Measurements from ENCODE around the gene MLEC.

DNA sequence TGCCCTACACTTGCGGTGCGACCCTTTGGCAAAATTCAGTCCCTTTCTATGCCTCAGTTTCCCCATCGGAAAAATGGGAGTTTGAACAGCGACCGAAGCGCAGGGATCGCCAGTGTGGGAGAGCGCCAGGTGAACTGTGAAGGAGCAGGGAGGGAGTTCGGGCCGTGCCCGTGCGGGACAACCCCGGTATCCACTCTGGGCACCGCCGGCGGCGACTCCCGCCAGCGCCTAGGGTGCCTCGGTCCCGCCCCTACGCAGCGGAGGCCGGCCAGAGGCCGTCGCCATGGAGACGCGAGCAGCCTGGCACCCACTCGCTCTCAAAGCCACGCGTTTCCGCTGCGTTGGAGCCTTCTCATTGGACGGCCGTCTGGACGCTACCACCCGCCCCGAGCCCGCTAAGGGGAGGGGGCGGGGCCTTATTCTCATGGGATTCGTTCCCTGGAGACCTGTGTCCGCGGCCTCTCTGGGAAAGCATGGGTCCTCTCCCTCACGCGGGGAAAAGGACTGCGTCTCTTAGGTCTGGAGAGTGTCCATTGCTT, 729 bp upstream of the MLEC start:
- no peak for TF ChIP-seq EZH2 (IDR thresholded peaks at IDR 0.05; ENCODE audit: borderline replicate concordance, low read depth, low read length, severe bottlenecking)
- TF ChIP-seq, protein P1, sequence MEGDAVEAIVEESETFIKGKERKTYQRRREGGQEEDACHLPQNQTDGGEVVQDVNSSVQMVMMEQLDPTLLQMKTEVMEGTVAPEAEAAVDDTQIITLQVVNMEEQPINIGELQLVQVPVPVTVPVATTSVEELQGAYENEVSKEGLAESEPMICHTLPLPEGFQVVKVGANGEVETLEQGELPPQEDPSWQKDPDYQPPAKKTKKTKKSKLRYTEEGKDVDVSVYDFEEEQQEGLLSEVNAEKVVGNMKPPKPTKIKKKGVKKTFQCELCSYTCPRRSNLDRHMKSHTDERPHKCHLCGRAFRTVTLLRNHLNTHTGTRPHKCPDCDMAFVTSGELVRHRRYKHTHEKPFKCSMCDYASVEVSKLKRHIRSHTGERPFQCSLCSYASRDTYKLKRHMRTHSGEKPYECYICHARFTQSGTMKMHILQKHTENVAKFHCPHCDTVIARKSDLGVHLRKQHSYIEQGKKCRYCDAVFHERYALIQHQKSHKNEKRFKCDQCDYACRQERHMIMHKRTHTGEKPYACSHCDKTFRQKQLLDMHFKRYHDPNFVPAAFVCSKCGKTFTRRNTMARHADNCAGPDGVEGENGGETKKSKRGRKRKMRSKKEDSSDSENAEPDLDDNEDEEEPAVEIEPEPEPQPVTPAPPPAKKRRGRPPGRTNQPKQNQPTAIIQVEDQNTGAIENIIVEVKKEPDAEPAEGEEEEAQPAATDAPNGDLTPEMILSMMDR (IDR thresholded peaks at IDR 0.05; ENCODE audit: borderline replicate concordance, extremely low read depth, low read length, poor library complexity, severe bottlenecking): no peak
